GM21723 (cell line): Measurements from ENCODE around the gene EXOC6B.

ENCODE experiments used
- ATAC-seq: cut with Tn5 transposase; IDR thresholded peaks from one replicate; pipeline ENCODE4 v1.9.1; 2021; ENCODE audit warnings: mild to moderate bottlenecking, moderate library complexity; ENCODE audit not compliant: unreplicated experiment

The EXOC6B gene

GRCh38 chr2:72744049-72744448 lies 81.8 kb downstream of the EXOC6B start:
- no peak for ATAC-seq

GRCh38 chr2:72743481-72743880 lies 82.4 kb downstream of the EXOC6B start:
- no peak for ATAC-seq

- no peak for ATAC-seq
Measured at GRCh38 chr2:72738096-72738495, 87.7 kb downstream of the EXOC6B start.

GRCh38 chr2:72734432-72734831 lies 91.4 kb downstream of the EXOC6B start:
- ATAC-seq: no peak

DNA sequence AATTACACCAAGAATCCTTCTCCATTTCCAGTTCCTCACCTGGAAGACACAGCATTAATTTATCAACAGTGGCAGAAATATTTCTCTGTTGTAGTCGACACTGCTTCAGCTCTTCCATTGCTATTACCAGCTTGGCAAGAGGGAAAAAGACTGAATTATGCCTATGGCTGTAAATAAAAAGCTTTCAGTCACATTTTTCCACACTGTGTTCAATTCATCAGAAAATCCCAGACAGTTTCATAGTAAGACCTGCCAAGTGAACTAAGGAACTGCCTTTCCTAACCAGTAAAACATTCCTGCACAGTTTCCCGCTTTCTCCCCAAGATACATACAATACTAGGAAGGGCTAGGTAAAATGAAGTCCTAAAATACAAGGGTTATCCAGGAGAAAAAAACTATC lies 94.7 kb downstream of the EXOC6B start:
- no peak for ATAC-seq

- no peak for ATAC-seq
Measured at GRCh38 chr2:72727356-72727755, 98.5 kb downstream of the EXOC6B start.

- no peak for ATAC-seq
Measured at GRCh38 chr2:72723769-72724370, 102.0 kb downstream of the EXOC6B start.

GRCh38 chr2:72722492-72723070 lies 103.3 kb downstream of the EXOC6B start:
- no peak for ATAC-seq

- no peak for ATAC-seq
Measured at GRCh38 chr2:72719416-72719815, 106.4 kb downstream of the EXOC6B start.

DNA sequence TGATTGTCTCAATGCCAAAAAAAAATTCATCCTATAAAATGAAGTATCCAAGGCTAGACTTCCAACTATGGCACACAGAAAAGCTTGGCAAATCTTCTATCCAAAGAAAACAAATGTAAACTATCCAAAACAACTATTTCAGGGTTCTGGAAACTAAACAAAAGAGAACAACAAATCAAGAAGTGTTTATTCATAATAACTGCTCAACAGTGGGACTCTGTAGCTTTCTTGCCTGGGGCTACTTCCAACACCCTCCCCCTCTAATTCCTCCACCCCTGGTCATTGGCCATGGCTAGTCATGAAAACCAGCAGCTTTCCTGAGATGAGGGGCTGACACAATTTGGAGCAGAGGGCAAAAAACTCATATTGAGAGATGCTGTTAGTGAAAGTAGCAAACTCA lies 107.0 kb downstream of the EXOC6B start:
- ATAC-seq: no peak

DNA sequence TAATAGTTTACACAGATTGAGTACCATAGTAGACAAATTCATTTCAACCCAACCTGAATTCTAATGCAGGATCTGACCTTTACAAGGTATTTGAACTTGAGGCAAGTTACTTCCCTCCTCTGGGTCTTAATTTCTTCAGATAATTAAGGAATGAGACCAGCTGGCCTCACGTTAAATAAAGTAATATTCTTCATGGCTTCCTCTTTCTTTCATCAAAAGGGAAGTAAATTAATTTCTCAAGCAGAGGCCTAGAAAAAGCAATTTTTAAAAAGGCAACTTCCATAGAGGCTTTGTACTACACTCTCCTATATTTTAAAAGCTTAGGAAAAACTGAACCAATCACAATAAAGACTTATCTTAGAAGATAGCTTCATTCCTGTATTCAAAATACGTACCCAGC lies 109.2 kb downstream of the EXOC6B start:
- ATAC-seq: no peak

DNA sequence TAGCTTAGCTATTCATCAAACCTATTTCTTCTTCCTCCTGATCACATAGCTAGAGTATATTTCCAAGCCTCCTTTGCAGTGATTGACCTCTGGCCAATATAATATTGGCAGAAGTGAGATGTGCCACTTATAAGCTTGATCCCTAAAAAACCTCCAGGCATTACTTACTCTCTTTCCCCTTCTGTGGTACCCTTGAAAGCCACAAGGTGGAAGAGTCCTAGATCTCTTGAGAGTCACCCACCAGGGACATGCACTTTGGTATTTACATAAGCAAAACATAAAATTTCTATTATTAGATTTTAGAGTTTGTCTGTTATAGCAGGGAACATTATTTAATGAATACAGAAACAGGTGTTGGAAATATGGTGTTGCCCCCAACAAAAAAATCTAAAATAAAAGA lies 112.0 kb downstream of the EXOC6B start:
- no peak for ATAC-seq

- no peak for ATAC-seq
Measured at GRCh38 chr2:72712977-72713376, 112.9 kb downstream of the EXOC6B start.

DNA sequence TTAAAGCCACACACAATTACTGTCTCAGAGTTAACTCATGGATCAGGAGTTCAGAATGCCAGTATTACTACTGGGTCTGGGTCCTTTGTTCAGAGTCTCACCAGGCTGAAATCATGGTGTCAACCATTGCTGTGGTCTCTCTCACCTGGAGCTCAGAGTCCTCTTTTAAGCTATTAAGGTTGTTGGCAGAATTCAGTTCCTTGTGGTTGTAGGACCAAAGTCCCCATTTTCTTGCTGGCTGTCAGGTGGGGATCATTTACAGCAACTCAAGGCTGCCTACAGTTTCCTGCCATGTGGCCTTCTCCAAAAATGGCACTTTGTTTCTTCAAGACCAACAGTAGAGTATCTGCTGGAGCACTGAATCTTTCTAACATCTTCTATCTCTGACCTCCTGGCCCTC lies 113.5 kb downstream of the EXOC6B start:
- no peak for ATAC-seq

GRCh38 chr2:72710418-72711152 lies 115.2 kb downstream of the EXOC6B start:
- ATAC-seq: no peak

DNA sequence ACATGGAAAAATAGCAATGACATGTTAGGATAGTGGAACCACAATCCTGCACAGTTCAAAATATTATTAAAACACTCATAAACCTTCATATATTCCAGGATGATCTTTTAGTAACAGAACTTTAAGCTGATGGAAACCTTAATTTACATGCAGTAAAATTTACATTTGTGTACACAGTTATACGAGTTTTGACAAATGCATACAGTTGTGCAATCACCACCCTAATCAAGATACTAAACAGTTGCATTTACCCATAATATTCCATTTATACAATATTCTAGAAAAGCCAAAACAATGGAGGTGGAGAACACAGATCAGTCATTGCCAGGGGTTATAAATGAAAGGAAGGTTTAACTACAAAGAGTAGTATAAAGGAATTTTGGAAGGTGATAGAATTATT lies 117.6 kb downstream of the EXOC6B start:
- no peak for ATAC-seq

DNA sequence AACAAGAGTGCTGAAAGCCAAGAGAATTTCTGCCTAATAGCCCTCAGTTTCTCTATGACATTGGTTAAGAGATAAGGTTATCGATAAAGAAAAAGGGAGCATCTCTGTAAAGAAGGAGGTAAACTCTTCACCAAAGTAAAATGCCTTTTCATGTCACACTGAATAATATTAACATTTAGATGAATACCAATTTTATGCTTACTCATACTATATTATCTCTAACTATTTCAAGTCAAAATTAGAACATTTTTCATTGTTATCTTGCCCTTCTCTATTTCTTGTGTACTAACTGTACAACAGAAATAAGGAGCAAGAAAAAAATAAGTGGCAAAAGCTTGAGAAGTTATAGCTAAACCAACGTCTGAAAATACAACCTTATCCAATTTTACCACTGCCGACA lies 127.5 kb downstream of the EXOC6B start:
- ATAC-seq: no peak

- no peak for ATAC-seq
Measured at GRCh38 chr2:72696559-72696958, 129.3 kb downstream of the EXOC6B start.

DNA sequence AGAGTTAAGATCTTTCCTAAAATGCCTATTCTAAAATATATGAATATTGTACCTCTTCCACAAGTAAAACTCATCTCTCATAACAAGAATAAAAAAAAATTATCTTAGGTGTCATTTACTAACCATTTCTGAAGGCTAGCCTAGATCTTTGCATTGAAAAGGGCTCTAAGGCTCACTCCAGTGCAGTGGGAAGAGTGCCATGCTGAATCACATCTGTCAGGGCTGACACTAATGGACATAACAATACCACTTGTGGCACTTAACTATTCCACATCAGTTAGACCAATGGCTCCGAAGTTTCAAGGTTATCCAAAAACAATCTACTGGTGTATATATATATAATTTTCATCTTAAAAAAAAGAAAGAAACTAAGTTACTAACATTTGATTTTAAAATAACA lies 130.2 kb downstream of the EXOC6B start:
- no peak for ATAC-seq

DNA sequence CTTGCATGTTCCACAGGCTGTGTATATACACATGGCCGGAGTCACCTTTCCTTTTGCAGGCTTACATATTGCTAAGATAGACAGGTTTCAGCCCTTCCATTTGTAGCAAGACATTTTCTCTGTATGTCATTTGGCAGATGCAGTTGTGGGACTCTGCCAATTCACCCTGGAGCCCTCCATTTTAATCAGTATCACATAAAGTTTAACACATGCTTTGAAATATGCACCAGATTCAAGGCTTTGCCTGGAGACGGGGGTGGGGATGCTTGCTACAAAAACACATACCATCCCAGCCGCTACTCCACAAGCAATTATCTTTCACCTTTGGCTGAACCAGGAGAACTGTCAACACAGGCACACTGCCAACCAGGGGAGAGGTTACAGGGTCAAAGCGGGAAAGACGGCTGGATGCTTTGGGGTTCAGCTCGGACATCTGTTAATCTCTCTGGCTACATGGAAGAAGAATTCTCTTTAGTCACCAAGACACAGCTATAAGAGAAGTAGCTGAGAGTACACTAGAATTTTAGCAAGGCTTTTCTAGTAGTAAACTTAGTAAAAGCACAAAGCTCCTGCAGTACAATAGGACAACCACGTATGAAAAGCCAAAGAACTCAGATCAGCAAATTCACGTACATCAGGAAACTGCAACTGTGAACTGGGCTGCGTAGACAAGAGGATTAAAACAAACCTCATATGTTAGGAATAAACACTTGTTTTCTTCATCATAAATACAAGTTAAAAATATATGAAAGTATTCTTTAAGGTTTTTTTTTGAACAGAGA lies 130.9 kb downstream of the EXOC6B start:
- no peak for ATAC-seq

GRCh38 chr2:72689579-72690195 lies 136.1 kb downstream of the EXOC6B start:
- no peak for ATAC-seq
